Measurements from ENCODE around the gene DYNLT2B. TPM values are rescaled to one million over a fixed set of nuclear protein-coding genes. Genes with fewer than 3 reads are reported as not detected.
A peak's percentile ranks its signal among the peaks of the same experiment; 100 is the strongest.
"Not testable (repeated sequence)": the region's sequence is repeated elsewhere in the genome, so short reads cannot be mapped to it uniquely, and the experiment has no call there.

The DYNLT2B gene
- polyA plus RNA-seq (2013, experiment 1 of 2) = 24.1 TPM
- 24.5 TPM for polyA plus RNA-seq (2013, experiment 2 of 2)

- Histone ChIP-seq H3K9ac (ENCODE audit: low read length) (peak within 1 kb of the TSS; percentile 97), H3K9me3 (ENCODE audit: control insufficient read depth, low read length) (no peaks in the 10 kb centered on the region), H3K23ac (ENCODE audit: low read length in 2 of 2) (no peak within 1 kb of the TSS), H3K14ac (ENCODE audit: low read length in 2 of 2) (peak within 1 kb of the TSS in 1 of 2 experiments; percentile 93), H3K27ac (ENCODE audit: low read length, poor library complexity, severe bottlenecking) (peak within 1 kb of the TSS; percentile 80), H2BK120ac (ENCODE audit: low read depth, low read length) (peak within 1 kb of the TSS; percentile 61), H2AFZ (ENCODE audit: low read depth, low read length) (peak within 1 kb of the TSS; percentile 93), H3K27me3 (ENCODE audit: control insufficient read depth in 1 of 2, insufficient read depth in 1 of 2, low read length in 2 of 2) (no peaks in the 10 kb centered on the region), H2BK12ac (ENCODE audit: low read length in 2 of 2) (peak within 1 kb of the TSS in 1 of 2 experiments; percentile 70), H3K4me3 (ENCODE audit: insufficient read depth in 1 of 2, low read depth in 1 of 2, low read length in 2 of 2) (peak within 1 kb of the TSS; percentile 85 to 94), H4K91ac (ENCODE audit: low read length) (peak within 1 kb of the TSS; percentile 98), H3K4me1 (ENCODE audit: control insufficient read depth, insufficient read depth, low read depth, low read length) (peaks cover 8% of the 10 kb centered on the region), H3K4ac (ENCODE audit: low read depth in 1 of 2, low read length in 2 of 2) (peak within 1 kb of the TSS; percentile 47 to 61), H3K36me3 (ENCODE audit: control insufficient read depth in 1 of 2, insufficient read depth in 2 of 2, low read depth in 1 of 2, low read length in 2 of 2) (peaks cover 0 to 5% of the 10 kb centered on the region in 2 experiments), H3K4me2 (ENCODE audit: low read length, poor library complexity, severe bottlenecking) (peak within 1 kb of the TSS; percentile 51), H2AK5ac (ENCODE audit: low read length, severe bottlenecking) (no peak within 1 kb of the TSS), H3K18ac (ENCODE audit: low read depth in 1 of 2, low read length in 2 of 2) (peak within 1 kb of the TSS; percentile 60 to 87), H2BK5ac (ENCODE audit: low read depth, low read length, poor library complexity, severe bottlenecking) (peak within 1 kb of the TSS; percentile 35), H2BK15ac (ENCODE audit: low read depth, poor library complexity, severe bottlenecking) (peak within 1 kb of the TSS; percentile 89), H3K79me1 (replicated peaks; ENCODE audit: low read length, poor library complexity, severe bottlenecking) (peaks cover 6% of the 10 kb centered on the region), H4K8ac (ENCODE audit: low read length) (peak within 1 kb of the TSS; percentile 97)
- under 1% methylated on average over 66 of the region's 92 CpGs for WGBS
- DNase-seq = peak; percentile 93
These were observed at the start of gene DYNLT2B for GRCh38 chr3:196317687-196318467. Gene DYNLT2B, minus strand, starts transcription at chr3:196318240. Its CDS starts 88 bp downstream, at chr3:196318152.

GRCh38 chr3:196365736-196366135 lies 47.7 kb upstream of the DYNLT2B start:
- H2AK5ac ChIP-seq (ENCODE audit: low read length, severe bottlenecking) = no peak overlapping the region
- H3K4me2 ChIP-seq (ENCODE audit: low read length, poor library complexity, severe bottlenecking) = no peak overlapping the region
- H3K9me3 ChIP-seq (ENCODE audit: control insufficient read depth, low read length) = no peaks in the 10 kb centered on the region
- H2BK120ac ChIP-seq (ENCODE audit: low read depth, low read length) = no peak overlapping the region
- peaks cover 21% of the 10 kb centered on the region for H3K79me1 ChIP-seq (replicated peaks; ENCODE audit: low read length, poor library complexity, severe bottlenecking)
- H3K4ac ChIP-seq (ENCODE audit: low read depth in 1 of 2, low read length in 2 of 2) = no peak overlapping the region
- H3K23ac ChIP-seq (ENCODE audit: low read length in 2 of 2) = no peak overlapping the region
- WGBS = 100% methylated on average over 3 of the region's 4 CpGs
- H4K8ac ChIP-seq (ENCODE audit: low read length) = no peak overlapping the region
- H3K4me3 ChIP-seq (ENCODE audit: insufficient read depth in 1 of 2, low read depth in 1 of 2, low read length in 2 of 2) = no peak overlapping the region
- no peak overlapping the region for H2BK5ac ChIP-seq (ENCODE audit: low read depth, low read length, poor library complexity, severe bottlenecking)
- no peak overlapping the region for H3K18ac ChIP-seq (ENCODE audit: low read depth in 1 of 2, low read length in 2 of 2)
- no peak overlapping the region for H2BK12ac ChIP-seq (ENCODE audit: low read length in 2 of 2)
- no peaks in the 10 kb centered on the region for H3K27me3 ChIP-seq (ENCODE audit: control insufficient read depth in 1 of 2, insufficient read depth in 1 of 2, low read length in 2 of 2)
- no peak overlapping the region for H3K27ac ChIP-seq (ENCODE audit: low read length, poor library complexity, severe bottlenecking)
- no peak overlapping the region for H4K91ac ChIP-seq (ENCODE audit: low read length)
- no peak overlapping the region for H3K9ac ChIP-seq (ENCODE audit: low read length)
- H3K14ac ChIP-seq (ENCODE audit: low read length in 2 of 2) = no peak overlapping the region
- no peak for DNase-seq
- H3K36me3 ChIP-seq (ENCODE audit: control insufficient read depth in 1 of 2, insufficient read depth in 2 of 2, low read depth in 1 of 2, low read length in 2 of 2) = peaks cover 24 to 81% of the 10 kb centered on the region in 2 experiments
- H2BK15ac ChIP-seq (ENCODE audit: low read depth, poor library complexity, severe bottlenecking) = no peak overlapping the region
- no peaks in the 10 kb centered on the region for H3K4me1 ChIP-seq (ENCODE audit: control insufficient read depth, insufficient read depth, low read depth, low read length)
- no peak overlapping the region for H2AFZ ChIP-seq (ENCODE audit: low read depth, low read length)

- H3K18ac ChIP-seq (ENCODE audit: low read depth in 1 of 2, low read length in 2 of 2) = no peak overlapping the region
- no peak overlapping the region for H2AFZ ChIP-seq (ENCODE audit: low read depth, low read length)
- over 99% methylated on average over 7 of the region's 7 CpGs for WGBS
These were observed 42.5 kb upstream of the DYNLT2B start for GRCh38 chr3:196360586-196360985.

GRCh38 chr3:196358540-196358939 lies 40.5 kb upstream of the DYNLT2B start:
- H3K27ac ChIP-seq (ENCODE audit: low read length, poor library complexity, severe bottlenecking); H2BK15ac ChIP-seq (ENCODE audit: low read depth, poor library complexity, severe bottlenecking); H2BK12ac ChIP-seq (ENCODE audit: low read length in 2 of 2); H3K14ac ChIP-seq (ENCODE audit: low read length in 2 of 2); H3K4me1 ChIP-seq (ENCODE audit: control insufficient read depth, insufficient read depth, low read depth, low read length); H2AK5ac ChIP-seq (ENCODE audit: low read length, severe bottlenecking); H4K8ac ChIP-seq (ENCODE audit: low read length); H3K23ac ChIP-seq (ENCODE audit: low read length in 2 of 2); H4K91ac ChIP-seq (ENCODE audit: low read length); H3K18ac ChIP-seq (ENCODE audit: low read depth in 1 of 2, low read length in 2 of 2); H2AFZ ChIP-seq (ENCODE audit: low read depth, low read length); DNase-seq; H2BK120ac ChIP-seq (ENCODE audit: low read depth, low read length); H2BK5ac ChIP-seq (ENCODE audit: low read depth, low read length, poor library complexity, severe bottlenecking); H3K9ac ChIP-seq (ENCODE audit: low read length); H3K4me2 ChIP-seq (ENCODE audit: low read length, poor library complexity, severe bottlenecking); H3K27me3 ChIP-seq (ENCODE audit: control insufficient read depth in 1 of 2, insufficient read depth in 1 of 2, low read length in 2 of 2); H3K4me3 ChIP-seq (ENCODE audit: insufficient read depth in 1 of 2, low read depth in 1 of 2, low read length in 2 of 2); H3K9me3 ChIP-seq (ENCODE audit: control insufficient read depth, low read length); H3K4ac ChIP-seq (ENCODE audit: low read depth in 1 of 2, low read length in 2 of 2): not testable (repeated sequence)
- Histone ChIP-seq H3K79me1 (replicated peaks; ENCODE audit: low read length, poor library complexity, severe bottlenecking) (peaks cover 32% of the 10 kb centered on the region), H3K36me3 (ENCODE audit: control insufficient read depth in 1 of 2, insufficient read depth in 2 of 2, low read depth in 1 of 2, low read length in 2 of 2) (peaks cover 27 to 87% of the 10 kb centered on the region in 2 experiments)
- WGBS = over 99% methylated on average over 4 of the region's 4 CpGs

More at GRCh38 chr3:196360586-196360985, 42.5 kb upstream of the DYNLT2B start:
- Histone ChIP-seq H3K9me3 (ENCODE audit: control insufficient read depth, low read length) (no peaks in the 10 kb centered on the region), H3K4me3 (ENCODE audit: insufficient read depth in 1 of 2, low read depth in 1 of 2, low read length in 2 of 2) (no peak overlapping the region), H3K14ac (ENCODE audit: low read length in 2 of 2) (no peak overlapping the region), H3K9ac (ENCODE audit: low read length) (no peak overlapping the region), H2BK120ac (ENCODE audit: low read depth, low read length) (no peak overlapping the region), H3K27ac (ENCODE audit: low read length, poor library complexity, severe bottlenecking) (no peak overlapping the region), H3K4me1 (ENCODE audit: control insufficient read depth, insufficient read depth, low read depth, low read length) (no peaks in the 10 kb centered on the region), H3K79me1 (replicated peaks; ENCODE audit: low read length, poor library complexity, severe bottlenecking) (peaks cover 30% of the 10 kb centered on the region), H3K27me3 (ENCODE audit: control insufficient read depth in 1 of 2, insufficient read depth in 1 of 2, low read length in 2 of 2) (no peaks in the 10 kb centered on the region), H2BK5ac (ENCODE audit: low read depth, low read length, poor library complexity, severe bottlenecking) (no peak overlapping the region), H3K36me3 (ENCODE audit: control insufficient read depth in 1 of 2, insufficient read depth in 2 of 2, low read depth in 1 of 2, low read length in 2 of 2) (peaks cover 27 to 78% of the 10 kb centered on the region in 2 experiments), H3K4me2 (ENCODE audit: low read length, poor library complexity, severe bottlenecking) (no peak overlapping the region), H4K91ac (ENCODE audit: low read length) (no peak overlapping the region), H2AK5ac (ENCODE audit: low read length, severe bottlenecking) (no peak overlapping the region), H2BK12ac (ENCODE audit: low read length in 2 of 2) (no peak overlapping the region), H4K8ac (ENCODE audit: low read length) (no peak overlapping the region), H3K4ac (ENCODE audit: low read depth in 1 of 2, low read length in 2 of 2) (no peak overlapping the region), H2BK15ac (ENCODE audit: low read depth, poor library complexity, severe bottlenecking) (no peak overlapping the region), H3K23ac (ENCODE audit: low read length in 2 of 2) (no peak overlapping the region)
- no peak for DNase-seq

Data from mesenchymal stem cell (in vitro differentiated cells and primary cell).